Putamen (tissue), 1 donor: Measurements from ENCODE around the gene CTIF.

ENCODE experiments used
- DNase-seq: peaks from one replicate; pipeline ENCODE4 v3.0.0-alpha.2; 2016; ENCODE audit warnings: low spot score

CTIF gene

GRCh38 chr18:48621815-48622555 lies 83.2 kb downstream of the CTIF start:
- DNase-seq = no peak

DNA sequence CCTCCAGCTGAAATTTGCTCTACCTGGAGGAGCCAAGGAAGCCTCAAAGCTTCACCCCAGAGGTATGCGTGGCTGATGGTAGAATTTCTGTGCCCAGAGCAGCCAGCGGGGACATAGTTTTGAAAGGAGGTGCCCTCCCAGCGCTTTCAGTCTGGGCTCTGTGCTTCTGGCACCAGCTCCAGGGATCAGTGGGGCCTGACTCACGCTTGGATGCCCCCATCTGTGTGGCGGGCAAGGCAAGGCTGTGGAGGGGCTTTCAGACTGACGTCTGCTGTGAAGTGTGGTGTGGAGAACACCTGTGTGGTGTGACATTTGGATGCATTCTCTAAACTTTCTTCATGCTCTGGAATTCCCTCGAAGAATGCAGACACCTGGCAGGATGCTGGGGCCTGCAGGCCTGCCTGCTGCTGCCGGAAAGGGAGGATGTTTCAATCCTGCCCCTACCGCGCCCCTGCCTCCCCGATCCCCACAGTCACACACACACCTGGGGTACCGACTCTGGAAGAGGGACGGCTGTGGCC lies 84.1 kb downstream of the CTIF start:
- DNase-seq = no peak

- DNase-seq = no peak
Measured at GRCh38 chr18:48623468-48624235, 84.8 kb downstream of the CTIF start.

GRCh38 chr18:48624856-48625255 lies 86.0 kb downstream of the CTIF start:
- DNase-seq = no peak

GRCh38 chr18:48627216-48627615 lies 88.4 kb downstream of the CTIF start:
- DNase-seq = no peak

DNA sequence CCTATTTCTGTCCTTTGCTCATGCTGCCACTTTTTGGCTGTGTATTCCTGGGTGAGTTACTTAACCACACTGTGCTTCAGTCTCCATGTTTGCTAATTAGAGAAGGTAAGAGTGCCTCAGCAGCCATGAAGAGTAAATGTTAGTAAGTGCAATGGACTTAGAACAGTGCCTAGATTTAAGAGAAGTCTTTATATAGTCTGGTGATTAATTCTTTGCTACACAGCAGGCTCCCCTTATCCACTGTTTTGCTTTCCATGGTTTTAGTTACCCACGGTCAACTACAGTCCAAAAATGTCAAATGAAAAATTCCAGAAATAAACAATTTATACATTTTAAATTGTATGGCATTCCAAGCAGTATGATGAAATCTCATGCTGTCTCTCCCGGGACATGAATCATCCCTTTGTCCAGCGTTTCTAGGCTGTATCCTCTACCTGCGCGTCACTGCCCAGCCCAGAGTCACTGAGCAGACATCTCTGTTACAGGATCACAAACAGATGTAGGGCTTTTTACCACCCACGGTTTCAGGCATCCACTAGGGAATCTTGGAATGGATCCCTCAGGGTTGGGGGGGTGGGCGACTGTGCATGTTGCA lies 91.0 kb downstream of the CTIF start:
- no peak for DNase-seq

GRCh38 chr18:48631851-48632250 lies 93.0 kb downstream of the CTIF start:
- no peak for DNase-seq

DNA sequence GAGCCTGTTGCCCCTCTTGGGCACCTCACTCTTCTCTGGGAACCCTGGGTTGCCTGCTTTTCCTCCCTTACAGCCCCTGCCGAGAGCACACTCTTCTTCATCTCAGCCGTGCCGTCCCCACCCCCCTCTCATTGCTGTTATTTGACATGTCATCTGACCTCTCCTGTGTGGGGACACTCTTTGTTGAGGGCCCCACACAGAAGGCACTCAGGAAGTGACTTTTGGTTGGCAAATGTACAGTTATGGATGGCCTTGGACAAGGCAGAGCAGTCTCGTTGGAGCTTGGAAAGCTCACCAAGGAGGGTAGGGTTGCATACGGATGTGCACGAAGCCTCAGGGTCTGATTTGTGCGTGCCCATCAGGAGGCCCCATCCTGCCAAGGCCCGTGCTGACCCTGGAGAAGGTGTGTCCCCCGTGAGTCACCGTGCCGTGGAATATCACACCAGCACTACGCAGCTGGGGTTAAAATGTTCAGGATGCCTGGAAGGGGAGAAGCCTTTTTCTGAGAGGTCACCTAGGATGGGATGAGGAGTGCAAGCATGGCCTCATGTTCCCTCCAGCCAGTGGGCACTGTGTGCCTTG lies 93.9 kb downstream of the CTIF start:
- no peak for DNase-seq

GRCh38 chr18:48634491-48634890 lies 95.7 kb downstream of the CTIF start:
- no peak for DNase-seq

DNA sequence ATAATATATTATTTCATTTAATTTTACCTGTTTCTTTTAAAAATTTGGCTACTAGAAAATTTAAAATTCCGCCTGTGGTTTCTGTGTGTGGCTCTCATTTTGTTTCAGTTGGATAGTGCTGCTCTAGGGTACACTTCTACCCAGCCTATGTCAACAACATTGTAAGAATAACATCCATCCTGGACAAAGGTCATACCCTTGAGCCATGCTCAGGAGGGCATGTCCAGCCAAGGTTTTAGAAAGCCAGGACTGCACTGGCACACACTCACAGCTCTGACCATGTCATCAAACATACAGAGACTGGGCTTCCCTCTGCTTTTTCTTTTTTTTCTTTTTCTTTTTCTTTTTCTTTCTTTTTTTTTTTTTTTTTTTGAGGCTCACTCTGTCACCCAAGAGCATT lies 96.1 kb downstream of the CTIF start:
- DNase-seq = no peak

- DNase-seq = no peak
Measured at GRCh38 chr18:48635806-48636205, 97.0 kb downstream of the CTIF start.

DNA sequence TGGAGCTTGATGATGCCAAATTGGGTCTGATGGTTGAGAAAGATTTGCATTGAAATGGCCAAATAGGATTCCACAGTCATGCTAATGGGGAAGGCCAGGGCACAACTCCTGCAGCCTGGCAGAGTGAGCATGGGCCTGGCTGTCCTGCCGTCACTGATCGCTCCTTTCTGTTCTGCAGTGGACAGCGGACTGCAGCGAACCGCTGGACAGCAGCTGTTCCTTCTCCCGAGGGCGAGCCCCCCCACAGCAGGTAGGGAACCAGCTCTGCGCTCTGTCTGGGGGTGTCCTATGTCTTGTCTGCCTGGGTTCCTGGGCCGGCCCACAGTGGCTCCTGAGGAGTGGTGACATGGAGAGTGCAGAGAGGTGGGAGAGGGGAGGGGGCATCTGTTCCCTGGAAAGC lies 97.6 kb downstream of the CTIF start:
- no peak for DNase-seq

DNA sequence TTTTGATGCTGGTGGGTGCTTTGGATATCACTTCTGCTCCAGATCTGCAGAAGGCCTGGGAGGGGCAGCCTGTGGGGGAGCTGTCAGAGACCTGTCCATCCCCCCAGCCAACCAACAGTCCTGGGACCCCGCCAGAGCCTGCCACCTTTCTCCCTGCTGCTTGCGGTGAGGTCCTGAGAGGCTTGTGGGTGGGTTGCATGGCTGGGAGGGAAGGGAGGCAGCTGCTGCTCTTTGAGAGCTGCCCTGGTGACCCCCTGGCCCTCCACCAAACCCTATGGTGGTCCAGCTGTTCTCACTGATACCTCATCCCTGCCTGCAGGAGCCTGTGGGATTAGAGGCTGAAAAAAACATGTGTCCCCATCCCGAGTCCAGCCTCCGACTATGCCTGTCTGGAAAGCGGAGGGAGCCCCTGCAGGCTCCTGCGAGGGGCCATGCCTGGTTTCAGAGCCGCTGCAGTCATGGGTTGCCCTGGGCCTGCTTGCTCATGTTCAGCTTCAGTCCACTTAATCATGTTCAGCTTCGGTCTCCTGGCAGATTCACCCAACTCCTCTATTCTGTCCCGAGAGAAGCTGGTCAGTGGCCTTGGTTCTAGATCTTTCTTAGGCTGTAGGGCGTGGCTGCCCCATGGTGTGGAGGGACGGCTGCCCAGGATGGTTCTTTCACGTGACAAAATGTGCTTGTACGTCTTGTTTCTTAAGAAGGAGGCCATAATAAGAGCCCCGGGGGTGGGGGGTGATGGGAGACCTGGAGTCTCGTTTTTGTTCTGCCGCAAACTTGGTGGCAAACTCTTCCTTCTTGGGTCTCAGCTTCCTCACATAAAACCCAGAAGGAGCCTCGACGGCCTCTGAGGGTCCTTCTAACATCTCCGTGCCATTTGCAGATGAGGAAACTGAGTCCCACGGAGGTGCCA lies 98.5 kb downstream of the CTIF start:
- DNase-seq = no peak

- no peak for DNase-seq
Measured at GRCh38 chr18:48638451-48638850, 99.6 kb downstream of the CTIF start.

GRCh38 chr18:48638896-48639771 lies 100.3 kb downstream of the CTIF start:
- no peak for DNase-seq

DNA sequence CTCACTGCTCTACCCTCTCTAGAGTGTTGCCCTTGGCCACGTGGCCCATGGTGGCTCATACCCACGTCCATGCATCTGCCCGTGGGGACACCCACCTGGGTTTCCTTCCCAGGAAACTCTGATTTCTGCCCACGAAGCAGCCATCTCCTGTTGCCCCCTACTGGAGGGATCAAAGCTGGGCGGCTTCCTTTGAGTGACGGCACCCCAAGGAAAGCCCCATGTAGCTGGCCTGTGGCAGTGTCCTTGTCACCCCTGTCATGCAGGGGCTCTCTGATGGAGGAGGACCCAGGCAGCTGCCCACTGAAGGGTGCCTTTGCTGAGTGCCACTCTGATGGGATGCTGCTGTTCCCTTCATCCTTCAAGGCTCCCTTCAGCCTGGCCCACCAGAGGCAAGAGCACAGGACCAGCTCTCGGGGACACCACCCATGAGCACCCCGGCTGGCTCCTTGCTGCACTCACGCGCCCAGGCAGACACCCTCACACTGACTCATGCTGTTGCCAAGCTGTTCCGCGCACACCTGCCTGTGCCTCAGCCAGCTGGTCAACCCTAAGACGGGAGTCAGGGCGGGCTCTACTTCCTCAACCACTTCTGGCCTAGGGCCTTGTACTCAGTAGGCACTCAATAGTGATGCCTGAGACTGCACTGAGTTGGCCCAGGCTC lies 101.1 kb downstream of the CTIF start:
- DNase-seq = no peak

DNA sequence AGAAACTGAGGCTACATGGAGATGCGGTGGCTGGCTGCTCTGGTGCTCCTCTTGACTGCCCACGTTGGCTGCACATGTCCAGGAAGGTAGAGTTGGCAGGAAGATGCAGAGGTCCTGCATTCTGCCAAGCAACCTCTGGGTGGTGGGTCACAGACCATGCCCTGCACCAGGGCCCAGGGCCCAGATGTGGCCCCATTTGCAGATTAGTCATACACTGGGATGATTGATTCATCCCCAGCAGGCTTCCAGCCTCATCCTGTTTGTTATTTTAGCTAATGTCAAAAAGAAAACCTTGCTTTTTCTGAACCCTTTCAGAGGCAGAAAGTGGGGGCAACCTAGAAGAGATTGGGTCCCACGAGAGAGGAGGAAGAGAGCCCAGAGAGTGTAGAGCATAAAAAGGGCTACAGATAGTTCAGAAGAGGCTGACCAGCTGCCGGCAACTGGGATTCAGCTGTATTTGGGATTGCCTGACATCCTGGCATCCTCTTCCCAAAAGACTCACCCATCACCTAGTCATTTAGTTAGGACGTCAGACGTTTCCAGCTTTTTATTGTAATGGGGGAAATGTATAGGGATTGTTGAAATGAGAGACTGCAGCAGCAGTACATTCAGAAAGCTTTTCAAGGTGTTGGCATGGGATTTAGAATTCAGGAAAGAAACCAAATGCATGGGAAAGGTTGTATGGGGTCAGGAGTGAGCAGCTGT lies 101.9 kb downstream of the CTIF start:
- no peak for DNase-seq

DNA sequence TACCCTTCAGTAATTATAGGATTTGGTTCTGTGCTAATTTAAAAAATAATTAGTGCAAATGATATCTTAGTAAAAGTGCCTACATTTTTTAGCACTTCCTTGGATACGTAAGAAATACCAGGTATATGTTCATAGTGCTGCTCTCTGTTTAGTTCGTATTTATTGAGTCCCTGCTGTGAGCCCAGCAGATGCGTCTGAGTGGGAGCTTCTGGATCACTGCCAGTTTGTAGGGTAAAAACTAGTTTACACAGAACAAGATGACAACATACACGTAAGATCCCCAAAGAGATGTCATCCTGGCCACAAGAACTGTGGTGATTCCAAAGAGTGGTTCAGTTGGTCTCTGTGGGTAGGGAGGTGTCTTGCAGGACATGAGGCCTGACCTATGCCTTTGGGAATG lies 103.2 kb downstream of the CTIF start:
- no peak for DNase-seq

GRCh38 chr18:48642503-48642902 lies 103.7 kb downstream of the CTIF start:
- no peak for DNase-seq
